BLaER1 (cell line): ENCODE measurements around the gene TMEM132E.

Source experiments
- H3K27ac ChIP-seq: shearing (Covaris generic); formaldehyde crosslinking; 2 replicates; pipeline ENCODE4 v1.8.1; 2022
- H3K27me3 ChIP-seq: shearing (Covaris generic); formaldehyde crosslinking; 2 replicates; pipeline ENCODE4 v1.8.1; 2022
- H3K36me3 ChIP-seq: shearing (Covaris generic); formaldehyde crosslinking; 2 replicates; pipeline ENCODE4 v1.8.1; 2022
- H3K4me1 ChIP-seq: shearing (Covaris generic); formaldehyde crosslinking; 2 replicates; pipeline ENCODE4 v1.8.1; 2022
- H3K4me2 ChIP-seq: shearing (Covaris generic); formaldehyde crosslinking; 2 replicates; pipeline ENCODE4 v1.8.1; 2022
- H3K4me3 ChIP-seq: shearing (Covaris generic); formaldehyde crosslinking; 2 replicates; pipeline ENCODE4 v1.8.1; 2022
- H3K9ac ChIP-seq: shearing (Covaris generic); formaldehyde crosslinking; 2 replicates; pipeline ENCODE4 v1.8.1; 2022
- H3K9me3 ChIP-seq: shearing (Covaris generic); formaldehyde crosslinking; 2 replicates; pipeline ENCODE4 v1.8.1; 2022
- H4K20me1 ChIP-seq: shearing (Covaris generic); formaldehyde crosslinking; 2 replicates; pipeline ENCODE4 v1.8.1; 2022
- Cebpa-rat ChIP-seq: shearing (Covaris generic); IDR thresholded peaks from 2 replicates; pipeline ENCODE4 v1.8.1; 2022

TMEM132E gene

GRCh38 chr17:34615326-34615725 is 35.9 kb downstream of the TMEM132E start:
- no peak overlapping the region for H3K9ac ChIP-seq
- H3K27me3 ChIP-seq = no peaks in the 10 kb centered on the region
- no peak for TF ChIP-seq Cebpa-rat
- no peaks in the 10 kb centered on the region for H3K9me3 ChIP-seq
- no peaks in the 10 kb centered on the region for H3K36me3 ChIP-seq
- H4K20me1 ChIP-seq = no peaks in the 10 kb centered on the region
- H3K27ac ChIP-seq = peak overlapping the region; percentile 37; the same call in 1 of the 2 replicates
- H3K4me3 ChIP-seq = no peak overlapping the region
- H3K4me1 ChIP-seq = peaks cover 46% of the 10 kb centered on the region
- peak overlapping the region; percentile 80 for H3K4me2 ChIP-seq

GRCh38 chr17:34616148-34616547 is 36.8 kb downstream of the TMEM132E start:
- H3K4me2 ChIP-seq = peak overlapping the region; percentile 80
- H3K4me3 ChIP-seq = peak overlapping the region; percentile 22; the same call in 1 of the 2 replicates
- H3K9me3 ChIP-seq = no peaks in the 10 kb centered on the region
- 0 out of 2 replicates have a peak overlapping the region, but pooled peaks have one; percentile 41 for H3K9ac ChIP-seq
- H4K20me1 ChIP-seq = no peaks in the 10 kb centered on the region
- no peaks in the 10 kb centered on the region for H3K27me3 ChIP-seq
- H3K4me1 ChIP-seq = peaks cover 46% of the 10 kb centered on the region
- 0 out of 2 replicates have a peak overlapping the region, but pooled peaks have one; percentile 18 for H3K27ac ChIP-seq
- H3K36me3 ChIP-seq = no peaks in the 10 kb centered on the region
- TF ChIP-seq Cebpa-rat = no peak

- Histone ChIP-seq H3K9me3 (no peaks in the 10 kb centered on the region), H3K9ac (no peak overlapping the region), H3K4me3 (no peak overlapping the region), H3K4me1 (peaks cover 40% of the 10 kb centered on the region), H4K20me1 (no peaks in the 10 kb centered on the region), H3K4me2 (no peak overlapping the region), H3K27me3 (no peaks in the 10 kb centered on the region), H3K27ac (no peak overlapping the region), H3K36me3 (no peaks in the 10 kb centered on the region)
- no peak for TF ChIP-seq Cebpa-rat
Measured at GRCh38 chr17:34617398-34617797, 38.0 kb downstream of the TMEM132E start.

GRCh38 chr17:34619687-34620217 is 40.4 kb downstream of the TMEM132E start:
- no peaks in the 10 kb centered on the region for H3K36me3 ChIP-seq
- no peak for TF ChIP-seq Cebpa-rat

DNA sequence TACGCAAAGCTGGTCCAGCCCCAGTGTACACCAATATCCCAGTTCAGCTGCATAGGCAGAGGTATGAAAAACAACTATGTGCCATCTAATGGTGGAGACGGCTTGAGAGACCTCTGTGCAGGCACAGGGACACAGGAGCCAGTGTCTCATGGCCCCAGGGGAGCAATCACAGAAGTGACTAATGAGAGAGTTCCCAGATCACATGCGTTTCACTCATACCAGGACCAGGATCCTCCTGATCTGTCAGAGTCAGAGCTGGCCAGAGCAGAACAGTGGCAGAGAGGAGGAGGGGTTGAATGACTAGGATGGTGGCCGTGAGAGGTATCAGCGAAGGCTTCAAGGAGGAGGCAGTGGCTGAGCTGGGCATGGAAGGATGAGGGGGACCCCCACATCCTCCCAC is 41.1 kb downstream of the TMEM132E start:
- Histone ChIP-seq H3K9ac (no peak overlapping the region), H3K27ac (no peak overlapping the region), H3K36me3 (no peaks in the 10 kb centered on the region), H3K27me3 (peaks cover 3% of the 10 kb centered on the region; the same call in 1 of the 2 replicates), H3K4me3 (no peak overlapping the region), H3K9me3 (no peaks in the 10 kb centered on the region), H3K4me2 (no peak overlapping the region), H3K4me1 (peaks cover 31% of the 10 kb centered on the region), H4K20me1 (no peaks in the 10 kb centered on the region)
- no peak for TF ChIP-seq Cebpa-rat

More at GRCh38 chr17:34619687-34620217, 40.4 kb downstream of the TMEM132E start:
- H3K27me3 ChIP-seq = no peaks in the 10 kb centered on the region
- peaks cover 34% of the 10 kb centered on the region for H3K4me1 ChIP-seq
- H3K4me3 ChIP-seq = no peak overlapping the region
- no peak overlapping the region for H3K4me2 ChIP-seq
- H3K9ac ChIP-seq = no peak overlapping the region
- no peaks in the 10 kb centered on the region for H4K20me1 ChIP-seq
- no peaks in the 10 kb centered on the region for H3K9me3 ChIP-seq
- H3K27ac ChIP-seq = no peak overlapping the region

DNA sequence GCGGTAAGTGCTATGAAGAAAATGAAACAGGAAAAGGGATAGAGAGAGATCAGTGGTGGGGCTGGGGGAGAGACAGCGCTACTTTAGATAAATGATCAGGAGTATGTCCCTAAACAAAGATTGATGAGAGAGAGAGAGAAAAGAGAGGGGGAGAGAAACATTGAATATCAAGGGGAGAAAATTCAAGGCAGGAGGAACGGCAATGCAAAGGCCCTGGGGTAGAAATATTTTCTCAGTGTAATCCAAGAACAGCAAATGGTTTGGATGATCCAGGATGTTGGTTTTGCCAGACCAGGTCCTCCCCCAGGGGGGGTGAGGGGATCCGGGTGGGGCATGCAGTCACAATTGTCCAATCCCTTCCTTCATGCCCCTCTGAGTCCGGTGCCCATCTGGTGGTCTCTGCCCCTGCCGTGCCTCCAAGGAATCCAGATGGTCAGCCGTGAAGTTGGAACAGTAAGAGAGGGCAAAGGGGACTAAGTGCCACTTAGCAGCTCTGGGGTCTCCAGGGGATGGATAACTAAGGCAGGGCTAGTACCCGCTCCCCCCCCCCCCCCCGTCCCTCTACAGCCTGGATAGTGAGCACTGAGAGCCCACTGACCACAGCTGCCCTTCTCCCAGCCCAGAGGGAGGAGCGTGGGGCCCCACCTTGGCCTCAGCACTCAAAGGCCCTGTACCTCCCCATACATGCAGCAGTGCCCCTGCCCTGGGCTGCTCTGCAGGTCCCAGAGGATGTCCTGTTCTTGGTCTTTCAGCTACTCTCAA is 43.7 kb downstream of the TMEM132E start:
- H3K4me2 ChIP-seq = no peak overlapping the region
- no peaks in the 10 kb centered on the region for H4K20me1 ChIP-seq
- no peak overlapping the region for H3K4me3 ChIP-seq
- H3K9me3 ChIP-seq = no peaks in the 10 kb centered on the region
- peaks cover 14% of the 10 kb centered on the region for H3K27me3 ChIP-seq
- H3K4me1 ChIP-seq = peaks cover 13% of the 10 kb centered on the region
- H3K36me3 ChIP-seq = no peaks in the 10 kb centered on the region
- no peak overlapping the region for H3K9ac ChIP-seq
- TF ChIP-seq Cebpa-rat = no peak
- no peak overlapping the region for H3K27ac ChIP-seq

GRCh38 chr17:34623856-34624766 is 44.7 kb downstream of the TMEM132E start:
- H3K4me1 ChIP-seq = peaks cover 13% of the 10 kb centered on the region
- H3K36me3 ChIP-seq = no peaks in the 10 kb centered on the region

GRCh38 chr17:34624767-34625383 is 45.5 kb downstream of the TMEM132E start:
- H3K4me1 ChIP-seq = peaks cover 13% of the 10 kb centered on the region
- no peak for TF ChIP-seq Cebpa-rat
- H3K4me2 ChIP-seq = no peak overlapping the region
- no peak overlapping the region for H3K9ac ChIP-seq
- no peaks in the 10 kb centered on the region for H3K9me3 ChIP-seq
- no peaks in the 10 kb centered on the region for H3K36me3 ChIP-seq
- H3K27ac ChIP-seq = no peak overlapping the region
- no peak overlapping the region for H3K4me3 ChIP-seq
- no peaks in the 10 kb centered on the region for H4K20me1 ChIP-seq
- H3K27me3 ChIP-seq = peaks cover 14% of the 10 kb centered on the region

More at GRCh38 chr17:34623856-34624766, 44.7 kb downstream of the TMEM132E start:
- H3K4me2 ChIP-seq = no peak overlapping the region
- H3K4me3 ChIP-seq = no peak overlapping the region
- no peaks in the 10 kb centered on the region for H3K9me3 ChIP-seq
- H4K20me1 ChIP-seq = no peaks in the 10 kb centered on the region
- no peak overlapping the region for H3K9ac ChIP-seq
- H3K27ac ChIP-seq = no peak overlapping the region
- H3K27me3 ChIP-seq = peaks cover 14% of the 10 kb centered on the region
- no peak for TF ChIP-seq Cebpa-rat

GRCh38 chr17:34626121-34626681 is 46.8 kb downstream of the TMEM132E start:
- H3K4me3 ChIP-seq = no peak overlapping the region
- H3K4me2 ChIP-seq = no peak overlapping the region
- TF ChIP-seq Cebpa-rat = no peak
- no peaks in the 10 kb centered on the region for H3K36me3 ChIP-seq
- H3K4me1 ChIP-seq = peaks cover 13% of the 10 kb centered on the region
- H3K9me3 ChIP-seq = no peaks in the 10 kb centered on the region
- no peak overlapping the region for H3K9ac ChIP-seq
- H4K20me1 ChIP-seq = no peaks in the 10 kb centered on the region
- H3K27me3 ChIP-seq = peaks cover 14% of the 10 kb centered on the region
- no peak overlapping the region for H3K27ac ChIP-seq
